K562 (cell line): ENCODE data around the gene COPE. TPM values are rescaled to one million over a fixed set of nuclear protein-coding genes. Genes with fewer than 3 reads are reported as not detected.

Source experiments
- ARHGAP35 ChIP-seq: fragments of 450-650 bp; IDR thresholded peaks from 2 replicates; pipeline ENCODE4 v1.6.1; 2018; ENCODE audit not compliant: partially characterized antibody
- BACH1 ChIP-seq: fragments of 200-800 bp; sonication (Bioruptor generic); IDR thresholded peaks from 2 replicates; pipeline ENCODE4 v1.6.1; 2016; ENCODE audit warnings: missing genetic modification characterization, missing compliant biosample characterization
- CBX3 ChIP-seq, 2 experiments: IDR thresholded peaks; 1 replicate in 1 of 2; 2 replicates in 1 of 2; pipeline ENCODE4 v1.6.1; 2012; ENCODE audit warnings: inconsistent platforms in 2 of 2, low read length in 2 of 2, borderline replicate concordance in 1 of 2, control low read depth in 1 of 2
- DPF2 ChIP-seq: fragments of 450-650 bp; IDR thresholded peaks from 2 replicates; pipeline ENCODE4 v1.6.1; 2016
- ETV6 ChIP-seq, 3 experiments: fragments of 150-350 bp in 1 of 3; sonication (generic) in 1 of 3; formaldehyde crosslinking in 1 of 3; IDR thresholded peaks; 2 replicates each; pipeline versions ENCODE4 v1.6.1 to v1.8.0; 2014 to 2022; ENCODE audit warnings: borderline replicate concordance in 2 of 3, low read depth in 2 of 3, antibody characterized with exemption in 1 of 3, low read length in 1 of 3, mild to moderate bottlenecking in 1 of 3, missing genetic modification reagents in 1 of 3
- KAT7 ChIP-seq: sonication (generic); formaldehyde crosslinking; IDR thresholded peaks from 2 replicates; pipeline ENCODE4 v1.8.0; 2022; ENCODE audit warnings: missing genetic modification reagents, mild to moderate bottlenecking, borderline replicate concordance
- KHSRP ChIP-seq: fragments of 450-650 bp; IDR thresholded peaks from 2 replicates; pipeline ENCODE4 v1.6.1; 2017
- L3MBTL2 ChIP-seq: fragments of 450-650 bp; IDR thresholded peaks from 2 replicates; pipeline ENCODE4 v1.6.1; 2016; ENCODE audit warnings: mild to moderate bottlenecking, moderate library complexity
- MBD2 ChIP-seq: sonication (generic); IDR thresholded peaks from 2 replicates; pipeline ENCODE4 v1.6.1; 2016; ENCODE audit warnings: low read depth, borderline replicate concordance
- MIER1 ChIP-seq: fragments of 450-650 bp; IDR thresholded peaks from 2 replicates; pipeline ENCODE4 v1.6.1; 2016; ENCODE audit warnings: antibody characterized with exemption, mild to moderate bottlenecking, low read depth
- MYNN ChIP-seq, 2 experiments: sonication (generic); formaldehyde crosslinking in 1 of 2; IDR thresholded peaks; 2 replicates each; pipeline versions ENCODE4 v1.5.0 to v1.6.1; 2016 to 2020; ENCODE audit warnings: antibody characterized with exemption in 1 of 2, missing genetic modification reagents in 1 of 2
- NCOA6 ChIP-seq: fragments of 450-650 bp; IDR thresholded peaks from 2 replicates; pipeline ENCODE4 v1.6.1; 2017; ENCODE audit warnings: mild to moderate bottlenecking
- PHB ChIP-seq: fragments of 250-450 bp; sonication (Bioruptor Pico); IDR thresholded peaks from 2 replicates; pipeline ENCODE4 v1.5.0; 2021
- PRMT5 ChIP-seq: sonication (generic); formaldehyde crosslinking; IDR thresholded peaks from 2 replicates; pipeline ENCODE4 v1.5.0; 2020; ENCODE audit warnings: missing genetic modification reagents
- RAD51 ChIP-seq: fragments of 450-650 bp; IDR thresholded peaks from 2 replicates; pipeline ENCODE4 v1.7.1; 2016; ENCODE audit warnings: low read depth, mild to moderate bottlenecking, borderline replicate concordance
- SP2 ChIP-seq: IDR thresholded peaks from 2 replicates; pipeline ENCODE4 v1.6.1; 2011; ENCODE audit warnings: mild to moderate bottlenecking, low read depth, low read length, moderate library complexity; ENCODE audit not compliant: poor library complexity, severe bottlenecking; ENCODE audit errors: extremely low read depth
- SREBF1 ChIP-seq: fragments of 150-350 bp; IDR thresholded peaks from 2 replicates; pipeline ENCODE4 v1.6.1; 2014; ENCODE audit warnings: antibody characterized with exemption, low read depth, low read length, borderline replicate concordance
- SUPT5H ChIP-seq: fragments of 450-650 bp; IDR thresholded peaks from 2 replicates; pipeline ENCODE4 v1.6.1; 2016
- TCF7L2 ChIP-seq: fragments of 150-350 bp; IDR thresholded peaks from 2 replicates; pipeline ENCODE4 v1.6.1; 2016; ENCODE audit warnings: low read depth, mild to moderate bottlenecking, low read length, moderate library complexity
- TEAD1 ChIP-seq, 2 experiments: fragments of 450-650 bp in 1 of 2; sonication (generic) in 1 of 2; formaldehyde crosslinking; IDR thresholded peaks; 2 replicates each; pipeline versions ENCODE4 v1.4.0 to v1.8.0; 2020 to 2022; ENCODE audit warnings: mild to moderate bottlenecking in 2 of 2, missing genetic modification reagents in 1 of 2
- polyA plus RNA-seq, 8 experiments: library from polyadenylated mRNA; depleted of rRNA in 4 of 8; stranded (reverse) in 5 of 8; unstranded in 3 of 8; fragments of >200 nt; fragmentation: Nextera tagmentation in 2 of 8; fragmentation: Illumina TruSeq in 1 of 8; extraction: Ambion mirVana in 2 of 8; extraction: Trizol in 1 of 8; gene quantifications; 2 replicates each; pipeline versions ENCODE4 v1.2.1 to v1.2.3, GENCODE V29; 2011 to 2014; ENCODE audit warnings: inconsistent platforms in 1 of 8, missing spikeins in 1 of 8
- total RNA-seq, 7 experiments: library from RNA; depleted of rRNA in 6 of 7; stranded (reverse); fragments of >200 nt in 6 of 7; fragmentation: Illumina TruSeq in 2 of 7; extraction: Trizol in 2 of 7; gene quantifications; 2 replicates each; pipeline versions ENCODE4 v1.2.1 to v1.2.3, GENCODE V29; 2011 to 2021; ENCODE audit warnings: low replicate concordance in 1 of 7
- TF ChIP-seq, protein P1 (sequence below), 2 experiments: fragments of 450-650 bp in 1 of 2; sonication (generic) in 1 of 2; formaldehyde crosslinking in 1 of 2; IDR thresholded peaks in 1 of 2; conservative IDR thresholded peaks in 1 of 2; 2 replicates each; pipeline versions ENCODE4 v1.6.1 to v1.8.1; 2016 to 2023; ENCODE audit warnings: mild to moderate bottlenecking in 2 of 2, moderate library complexity in 2 of 2, inconsistent platforms in 1 of 2, missing genetic modification reagents in 1 of 2
- TF ChIP-seq, protein P2 (sequence below), 2 experiments: IDR thresholded peaks; 2 replicates each; pipeline ENCODE4 v1.6.1; 2012; ENCODE audit warnings: improper control_type of control experiment in 2 of 2, low read depth in 2 of 2, low read length in 2 of 2, borderline replicate concordance in 1 of 2
- TF ChIP-seq, protein P3 (sequence below): fragments of 250-450 bp; sonication (Bioruptor Pico); IDR thresholded peaks from 2 replicates; pipeline ENCODE4 v1.5.0; 2020; ENCODE audit warnings: mild to moderate bottlenecking, borderline replicate concordance

Gene COPE
- total and polyA plus RNA-seq, 9 of the 15 experiments (the other 6 are each of a cell fraction or from before 2014, with no cell fraction given): 5.8 to 273 (median 147) TPM

GRCh38 chr19:18895038-18895823 lies 24.0 kb downstream of the COPE start (continued):
- TF ChIP-seq RAD51 (no peak), SP2 (no peak), TCF7L2 (no peak), PRMT5 (CRISPR knock-in tag) (no peak), ARHGAP35 (no peak), PHB (CRISPR knock-in tag) (no peak), MYNN (IDR thresholded peaks at IDR 0.05) (no peak), MYNN (CRISPR knock-in tag; IDR thresholded peaks at IDR 0.05) (no peak), NCOA6 (no peak), BACH1 (tag) (no peak), ETV6 (IDR thresholded peaks at IDR 0.05; ENCODE audit: borderline replicate concordance in 1 of 2, low read depth in 2 of 2, low read length in 1 of 2) (no peak), ETV6 (CRISPR knock-in tag; IDR thresholded peaks at IDR 0.05; ENCODE audit: borderline replicate concordance) (no peak), SUPT5H (no peak), SREBF1 (no peak), TEAD1 (CRISPR knock-in tag; IDR thresholded peaks at IDR 0.05) (no peak; a peak in 1 of 4 replicates), CBX3 (IDR thresholded peaks at IDR 0.05; ENCODE audit: borderline replicate concordance in 1 of 2, low read length in 2 of 2) (no peak; a peak in 1 of 3 replicates), KHSRP (no peak), KAT7 (peak; percentile 83; the same call in 1 of the 2 replicates), MIER1 (no peak), MBD2 (no peak), L3MBTL2 (0 out of 2 replicates have a peak, but pooled peaks have one; percentile 60), DPF2 (no peak)
- TF ChIP-seq, protein P1, sequence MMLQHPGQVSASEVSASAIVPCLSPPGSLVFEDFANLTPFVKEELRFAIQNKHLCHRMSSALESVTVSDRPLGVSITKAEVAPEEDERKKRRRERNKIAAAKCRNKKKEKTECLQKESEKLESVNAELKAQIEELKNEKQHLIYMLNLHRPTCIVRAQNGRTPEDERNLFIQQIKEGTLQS (IDR thresholded peaks at IDR 0.05): no peak
- TF ChIP-seq, protein P1 (CRISPR knock-in tag; conservative IDR thresholded peaks at IDR 0.05): no peak
- TF ChIP-seq, protein P2, sequence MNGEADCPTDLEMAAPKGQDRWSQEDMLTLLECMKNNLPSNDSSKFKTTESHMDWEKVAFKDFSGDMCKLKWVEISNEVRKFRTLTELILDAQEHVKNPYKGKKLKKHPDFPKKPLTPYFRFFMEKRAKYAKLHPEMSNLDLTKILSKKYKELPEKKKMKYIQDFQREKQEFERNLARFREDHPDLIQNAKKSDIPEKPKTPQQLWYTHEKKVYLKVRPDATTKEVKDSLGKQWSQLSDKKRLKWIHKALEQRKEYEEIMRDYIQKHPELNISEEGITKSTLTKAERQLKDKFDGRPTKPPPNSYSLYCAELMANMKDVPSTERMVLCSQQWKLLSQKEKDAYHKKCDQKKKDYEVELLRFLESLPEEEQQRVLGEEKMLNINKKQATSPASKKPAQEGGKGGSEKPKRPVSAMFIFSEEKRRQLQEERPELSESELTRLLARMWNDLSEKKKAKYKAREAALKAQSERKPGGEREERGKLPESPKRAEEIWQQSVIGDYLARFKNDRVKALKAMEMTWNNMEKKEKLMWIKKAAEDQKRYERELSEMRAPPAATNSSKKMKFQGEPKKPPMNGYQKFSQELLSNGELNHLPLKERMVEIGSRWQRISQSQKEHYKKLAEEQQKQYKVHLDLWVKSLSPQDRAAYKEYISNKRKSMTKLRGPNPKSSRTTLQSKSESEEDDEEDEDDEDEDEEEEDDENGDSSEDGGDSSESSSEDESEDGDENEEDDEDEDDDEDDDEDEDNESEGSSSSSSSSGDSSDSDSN (IDR thresholded peaks at IDR 0.05; ENCODE audit: borderline replicate concordance in 1 of 2, low read depth in 2 of 2, low read length in 2 of 2): 0 out of 4 replicates have a peak, but pooled peaks of 1 of the 2 experiments have one; percentile 30
- TF ChIP-seq, protein P3, sequence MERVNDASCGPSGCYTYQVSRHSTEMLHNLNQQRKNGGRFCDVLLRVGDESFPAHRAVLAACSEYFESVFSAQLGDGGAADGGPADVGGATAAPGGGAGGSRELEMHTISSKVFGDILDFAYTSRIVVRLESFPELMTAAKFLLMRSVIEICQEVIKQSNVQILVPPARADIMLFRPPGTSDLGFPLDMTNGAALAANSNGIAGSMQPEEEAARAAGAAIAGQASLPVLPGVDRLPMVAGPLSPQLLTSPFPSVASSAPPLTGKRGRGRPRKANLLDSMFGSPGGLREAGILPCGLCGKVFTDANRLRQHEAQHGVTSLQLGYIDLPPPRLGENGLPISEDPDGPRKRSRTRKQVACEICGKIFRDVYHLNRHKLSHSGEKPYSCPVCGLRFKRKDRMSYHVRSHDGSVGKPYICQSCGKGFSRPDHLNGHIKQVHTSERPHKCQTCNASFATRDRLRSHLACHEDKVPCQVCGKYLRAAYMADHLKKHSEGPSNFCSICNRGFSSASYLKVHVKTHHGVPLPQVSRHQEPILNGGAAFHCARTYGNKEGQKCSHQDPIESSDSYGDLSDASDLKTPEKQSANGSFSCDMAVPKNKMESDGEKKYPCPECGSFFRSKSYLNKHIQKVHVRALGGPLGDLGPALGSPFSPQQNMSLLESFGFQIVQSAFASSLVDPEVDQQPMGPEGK (CRISPR knock-in tag): no peak
